Measurements from ENCODE around the gene SUMO3.

Gene SUMO3

GRCh38 chr21:44813149-44813548 lies 4.7 kb downstream of the SUMO3 start:
- no peak for DNase-seq (ENCODE audit: low spot score)
- no peak for TF ChIP-seq CTCF (IDR thresholded peaks at IDR 0.05)
- H3K27ac ChIP-seq = no peak overlapping the region
- no peak overlapping the region for H3K4me3 ChIP-seq

DNA sequence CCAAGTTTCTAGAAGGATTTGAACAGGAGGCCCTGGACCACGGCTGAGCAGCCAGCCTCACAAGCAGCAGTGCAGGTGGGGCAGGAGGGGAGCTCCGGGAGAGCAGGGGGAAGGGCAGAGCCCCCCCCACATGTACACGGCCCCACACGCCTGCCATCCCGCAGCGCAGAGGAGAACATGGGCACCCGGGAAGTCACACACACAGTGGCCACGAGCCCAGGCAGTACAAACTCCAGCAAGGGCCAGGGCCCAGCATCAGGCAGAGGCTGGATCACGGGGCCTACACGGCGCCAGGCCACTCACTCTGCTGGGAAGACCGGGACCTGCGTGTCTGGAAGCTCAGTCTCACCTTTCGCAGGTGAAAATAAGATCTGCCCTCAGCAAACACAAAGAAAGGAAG lies 5.2 kb downstream of the SUMO3 start:
- DNase-seq (ENCODE audit: low spot score) = no peak
- no peak for TF ChIP-seq CTCF (IDR thresholded peaks at IDR 0.05)
- Histone ChIP-seq H3K4me3 (no peak overlapping the region), H3K27ac (no peak overlapping the region)

- DNase-seq (ENCODE audit: low spot score) = no peak
- Histone ChIP-seq H3K4me3 (no peak overlapping the region), H3K27ac (no peak overlapping the region)
- no peak for TF ChIP-seq CTCF (IDR thresholded peaks at IDR 0.05)
Observed at GRCh38 chr21:44810779-44811178, 7.1 kb downstream of the SUMO3 start.

DNA sequence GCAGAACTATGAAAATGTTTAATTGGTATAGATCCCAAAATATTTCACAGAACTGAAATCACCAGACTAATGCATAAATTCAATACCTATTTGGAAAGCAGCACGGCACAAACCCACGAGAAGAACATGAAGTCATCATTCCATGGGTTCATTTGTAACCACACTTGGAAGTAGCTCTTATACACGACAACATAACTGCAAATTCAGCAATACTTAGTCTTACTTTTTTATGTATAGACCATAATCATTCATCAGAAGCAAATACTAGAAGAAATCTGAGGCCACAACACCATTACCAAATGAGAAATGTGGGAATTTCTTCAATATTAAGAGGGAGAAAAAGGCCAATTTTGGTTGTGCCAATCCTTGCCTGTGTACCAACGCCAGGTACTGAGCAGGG lies 12.0 kb downstream of the SUMO3 start:
- no peak overlapping the region for H3K4me3 ChIP-seq
- no peak for DNase-seq (ENCODE audit: low spot score)
- no peak for TF ChIP-seq CTCF (IDR thresholded peaks at IDR 0.05)
- no peak overlapping the region for H3K27ac ChIP-seq

DNA sequence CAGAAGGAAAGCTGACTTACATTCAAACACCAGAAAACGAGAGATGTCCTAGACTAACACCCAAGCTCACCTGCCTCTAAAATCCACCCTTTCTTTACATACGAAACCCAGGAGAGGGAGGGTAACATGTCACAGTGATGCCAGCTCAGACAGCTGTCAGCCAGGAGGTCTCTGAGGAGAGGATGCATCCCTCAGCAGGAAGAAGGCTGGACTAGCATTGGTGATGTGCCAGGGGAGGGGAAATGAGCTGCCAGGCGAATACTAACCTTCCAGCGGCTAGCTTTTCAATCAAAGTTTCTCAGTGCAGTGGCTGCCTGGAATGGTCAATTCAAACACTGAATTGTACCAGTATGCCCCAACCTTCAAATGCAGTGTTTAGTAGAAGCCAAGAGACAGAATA lies 12.6 kb downstream of the SUMO3 start:
- DNase-seq (ENCODE audit: low spot score) = no peak
- TF ChIP-seq CTCF (IDR thresholded peaks at IDR 0.05) = no peak
- Histone ChIP-seq H3K27ac (no peak overlapping the region), H3K4me3 (no peak overlapping the region)

- no peak for DNase-seq (ENCODE audit: low spot score)
- Histone ChIP-seq H3K4me3 (no peak overlapping the region), H3K27ac (no peak overlapping the region)
- no peak for TF ChIP-seq CTCF (IDR thresholded peaks at IDR 0.05)
Observed at GRCh38 chr21:44804762-44805161, 13.1 kb downstream of the SUMO3 start.

DNA sequence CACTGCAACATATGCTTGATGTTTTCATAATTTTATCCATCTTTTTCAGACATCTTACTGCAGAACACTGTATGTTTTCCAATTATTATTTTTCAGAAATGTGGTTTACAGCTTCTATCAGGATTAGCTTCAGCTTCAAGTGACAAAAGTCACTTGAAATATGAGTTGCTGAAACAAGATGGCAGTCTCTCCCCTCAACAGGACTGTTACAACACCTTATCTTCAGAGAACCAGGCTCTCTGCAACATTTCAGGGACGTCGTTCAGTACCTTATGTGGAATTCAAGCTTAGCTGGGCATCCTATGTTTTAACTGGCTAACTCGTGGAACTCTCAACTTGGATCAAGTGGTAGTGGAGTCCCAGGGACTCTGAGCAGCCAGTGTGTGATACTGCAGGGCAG lies 14.2 kb downstream of the SUMO3 start:
- no peak overlapping the region for H3K4me3 ChIP-seq
- TF ChIP-seq CTCF (IDR thresholded peaks at IDR 0.05) = no peak
- no peak overlapping the region for H3K27ac ChIP-seq
- no peak for DNase-seq (ENCODE audit: low spot score)
